GM12801 (cell line): ENCODE data around the gene FAIM2.

ENCODE experiments used
- CTCF ChIP-seq: IDR thresholded peaks from one replicate; pipeline ENCODE4 v1.5.1; 2011; ENCODE audit warnings: control low read depth; ENCODE audit not compliant: insufficient read length; ENCODE audit errors: extremely low read depth

Gene FAIM2

GRCh38 chr12:49921299-49921698 lies 17.6 kb upstream of the FAIM2 start:
- TF ChIP-seq CTCF, result no peak

GRCh38 chr12:49920915-49921286 lies 17.2 kb upstream of the FAIM2 start:
- TF ChIP-seq CTCF, result no peak

- no peak for TF ChIP-seq CTCF
These were observed 16.7 kb upstream of the FAIM2 start for GRCh38 chr12:49920241-49920914.

- no peak for TF ChIP-seq CTCF
These were observed 14.1 kb upstream of the FAIM2 start for GRCh38 chr12:49917788-49918173.

- TF ChIP-seq CTCF, result no peak
These were observed 13.6 kb upstream of the FAIM2 start for GRCh38 chr12:49917166-49917787.

GRCh38 chr12:49916129-49916919 lies 12.6 kb upstream of the FAIM2 start:
- TF ChIP-seq CTCF, result no peak

GRCh38 chr12:49912345-49913255 lies 8.9 kb upstream of the FAIM2 start:
- TF ChIP-seq CTCF, result no peak
